GOT3 (cell line): ENCODE measurements around the gene TMEM135.

ENCODE experiments used
- DNase-seq: peaks from one replicate; lab custom pipeline; 2025; ENCODE audit warnings: mixed read lengths; lab: John Stamatoyannopoulos, UW

Gene TMEM135

GRCh38 chr11:87194985-87195820 lies 157.5 kb downstream of the TMEM135 start:
- no peak for DNase-seq

- DNase-seq, result no peak
Measured at GRCh38 chr11:87198266-87198881, 160.6 kb downstream of the TMEM135 start.

- DNase-seq, result no peak
Measured at GRCh38 chr11:87201376-87201775, 163.6 kb downstream of the TMEM135 start.

GRCh38 chr11:87203907-87204602 lies 166.3 kb downstream of the TMEM135 start:
- no peak for DNase-seq

- no peak for DNase-seq
Measured at GRCh38 chr11:87212891-87213290, 175.2 kb downstream of the TMEM135 start.

GRCh38 chr11:87213444-87213843 lies 175.7 kb downstream of the TMEM135 start:
- DNase-seq, result no peak

- DNase-seq, result no peak
Measured at GRCh38 chr11:87215236-87215635, 177.5 kb downstream of the TMEM135 start.

GRCh38 chr11:87219266-87219665 lies 181.5 kb downstream of the TMEM135 start:
- DNase-seq, result no peak

GRCh38 chr11:87223816-87224215 lies 186.1 kb downstream of the TMEM135 start:
- no peak for DNase-seq

- no peak for DNase-seq
Measured at GRCh38 chr11:87224486-87224885, 186.8 kb downstream of the TMEM135 start.

- no peak for DNase-seq
Measured at GRCh38 chr11:87228820-87229219, 191.1 kb downstream of the TMEM135 start.

GRCh38 chr11:87230995-87231394 lies 193.3 kb downstream of the TMEM135 start:
- no peak for DNase-seq

GRCh38 chr11:87232320-87232719 lies 194.6 kb downstream of the TMEM135 start:
- DNase-seq, result no peak

- DNase-seq, result no peak
Measured at GRCh38 chr11:87235366-87235765, 197.6 kb downstream of the TMEM135 start.

GRCh38 chr11:87236368-87236767 lies 198.6 kb downstream of the TMEM135 start:
- no peak for DNase-seq

- DNase-seq, result no peak
Measured at GRCh38 chr11:87239001-87239400, 201.3 kb downstream of the TMEM135 start.

- no peak for DNase-seq
Measured at GRCh38 chr11:87239531-87239930, 201.8 kb downstream of the TMEM135 start.

GRCh38 chr11:87251560-87251959 lies 213.8 kb downstream of the TMEM135 start:
- no peak for DNase-seq

GRCh38 chr11:87252869-87253268 lies 215.1 kb downstream of the TMEM135 start:
- no peak for DNase-seq

- no peak for DNase-seq
Measured at GRCh38 chr11:87254562-87254961, 216.8 kb downstream of the TMEM135 start.

- DNase-seq, result no peak
Measured at GRCh38 chr11:87255589-87255988, 217.9 kb downstream of the TMEM135 start.

GRCh38 chr11:87256694-87257340 lies 219.1 kb downstream of the TMEM135 start:
- DNase-seq, result no peak
